Testis (tissue), 3 donors: ENCODE measurements around the gene TIGD6. TPM values are rescaled to one million over a fixed set of nuclear protein-coding genes. Genes with fewer than 3 reads are reported as not detected.

Experiments
- DNase-seq: peaks from one replicate; pipeline ENCODE4 v3.0.0-alpha.2; 2019
- H3K27ac ChIP-seq, 2 donors: fragments of 200-600 bp; sonication (generic); one replicate each; pipeline ENCODE4 v1.5.1; 2019
- H3K27me3 ChIP-seq: fragments of 200-600 bp; sonication (generic); one replicate; pipeline ENCODE4 v1.5.1; 2019
- H3K36me3 ChIP-seq: fragments of 200-600 bp; sonication (generic); one replicate; pipeline ENCODE4 v1.5.1; 2017; ENCODE audit warnings: low read depth; ENCODE audit errors: missing control alignments
- H3K4me1 ChIP-seq: fragments of 200-600 bp; sonication (generic); one replicate; pipeline ENCODE4 v1.5.1; 2019
- H3K4me3 ChIP-seq, 2 donors: fragments of 200-600 bp; sonication (generic); one replicate each; pipeline ENCODE4 v1.5.1; 2017 to 2019
- H3K9me3 ChIP-seq: fragments of 200-600 bp; sonication (generic); one replicate; pipeline ENCODE4 v1.5.1; 2017
- POLR2A ChIP-seq: fragments of 450-650 bp; IDR thresholded peaks from one replicate; pipeline ENCODE4 v1.6.1; 2017; ENCODE audit warnings: antibody characterized with exemption, mild to moderate bottlenecking, moderate library complexity
- WGBS, 2 donors: methylation state at CpG; one replicate each; pipeline ENCODE4 v1.1.5; 2018; 5-methylcytosine and 5-hydroxymethylcytosine counted together
- intact Hi-C: fragments of 100-400 bp; cut with DNase I; formaldehyde crosslinking; loops from one replicate; pipeline ENCODE4 v1.15.1; 2023; ENCODE audit warnings: low total_unique reads
- polyA plus RNA-seq: library from polyadenylated mRNA; stranded (reverse); fragments of 350-450 nt; fragmentation: Illumina TruSeq; extraction: RNeasy Lipid Tissue Mini Kit (QIAGEN cat#74804); gene quantifications from one replicate; pipeline ENCODE4 v1.2.3, GENCODE V29; 2014; ENCODE audit warnings: low read depth, low replicate concordance; ENCODE audit not compliant: insufficient read depth
- total RNA-seq, 2 donors: library from RNA; depleted of rRNA; stranded (reverse); fragments of >200 nt; gene quantifications; one replicate each; pipeline ENCODE4 v1.2.3, GENCODE V29; 2016
- TF ChIP-seq, protein P1 (sequence below), 3 experiments: fragments of 450-650 bp in 2 of 3; fragments of 200-600 bp in 1 of 3; sonication (generic) in 1 of 3; IDR thresholded peaks; one replicate each; pipeline ENCODE4 v1.5.1; 2016 to 2019; ENCODE audit warnings: antibody characterized with exemption in 3 of 3, mild to moderate bottlenecking in 2 of 3, moderate library complexity in 1 of 3

Gene TIGD6
- total and polyA plus RNA-seq, 3 donors from 2014 or later: 7.8 to 11.2 (median 9.7) TPM

DNA sequence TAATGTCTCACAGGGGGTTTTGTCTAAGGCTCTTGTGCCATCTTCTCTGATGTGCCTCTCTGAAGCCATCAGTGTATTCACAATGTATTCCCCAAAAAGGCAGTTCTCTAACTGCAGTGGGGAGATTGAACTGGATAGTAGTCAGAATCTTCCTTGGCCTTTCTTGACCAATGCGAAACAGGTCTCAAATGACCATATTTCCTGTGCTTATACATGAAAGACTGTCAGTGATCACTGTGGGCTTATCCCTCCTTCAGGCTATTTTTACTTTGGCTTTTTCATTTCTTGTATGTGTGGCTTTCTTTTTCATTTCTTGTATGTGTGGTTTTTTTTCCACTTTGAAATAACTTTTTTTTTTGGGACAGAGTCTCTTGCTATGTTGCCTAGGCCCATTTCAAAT lies 19.8 kb upstream of the TIGD6 start:
- no peak for DNase-seq
- no peak for TF ChIP-seq POLR2A
- TF ChIP-seq, protein P1, sequence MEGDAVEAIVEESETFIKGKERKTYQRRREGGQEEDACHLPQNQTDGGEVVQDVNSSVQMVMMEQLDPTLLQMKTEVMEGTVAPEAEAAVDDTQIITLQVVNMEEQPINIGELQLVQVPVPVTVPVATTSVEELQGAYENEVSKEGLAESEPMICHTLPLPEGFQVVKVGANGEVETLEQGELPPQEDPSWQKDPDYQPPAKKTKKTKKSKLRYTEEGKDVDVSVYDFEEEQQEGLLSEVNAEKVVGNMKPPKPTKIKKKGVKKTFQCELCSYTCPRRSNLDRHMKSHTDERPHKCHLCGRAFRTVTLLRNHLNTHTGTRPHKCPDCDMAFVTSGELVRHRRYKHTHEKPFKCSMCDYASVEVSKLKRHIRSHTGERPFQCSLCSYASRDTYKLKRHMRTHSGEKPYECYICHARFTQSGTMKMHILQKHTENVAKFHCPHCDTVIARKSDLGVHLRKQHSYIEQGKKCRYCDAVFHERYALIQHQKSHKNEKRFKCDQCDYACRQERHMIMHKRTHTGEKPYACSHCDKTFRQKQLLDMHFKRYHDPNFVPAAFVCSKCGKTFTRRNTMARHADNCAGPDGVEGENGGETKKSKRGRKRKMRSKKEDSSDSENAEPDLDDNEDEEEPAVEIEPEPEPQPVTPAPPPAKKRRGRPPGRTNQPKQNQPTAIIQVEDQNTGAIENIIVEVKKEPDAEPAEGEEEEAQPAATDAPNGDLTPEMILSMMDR (IDR thresholded peaks at IDR 0.05): no peak
- Histone ChIP-seq H3K27me3 (no peaks in the 10 kb centered on the region), H3K9me3 (no peaks in the 10 kb centered on the region), H3K4me1 (no peaks in the 10 kb centered on the region), H3K4me3 (no peak overlapping the region), H3K27ac (no peak overlapping the region), H3K36me3 (no peaks in the 10 kb centered on the region)
- WGBS, 2 donors: 85 to 94% methylated on average over 1 of the region's 1 CpG
- intact Hi-C loops: no loop called here

DNA sequence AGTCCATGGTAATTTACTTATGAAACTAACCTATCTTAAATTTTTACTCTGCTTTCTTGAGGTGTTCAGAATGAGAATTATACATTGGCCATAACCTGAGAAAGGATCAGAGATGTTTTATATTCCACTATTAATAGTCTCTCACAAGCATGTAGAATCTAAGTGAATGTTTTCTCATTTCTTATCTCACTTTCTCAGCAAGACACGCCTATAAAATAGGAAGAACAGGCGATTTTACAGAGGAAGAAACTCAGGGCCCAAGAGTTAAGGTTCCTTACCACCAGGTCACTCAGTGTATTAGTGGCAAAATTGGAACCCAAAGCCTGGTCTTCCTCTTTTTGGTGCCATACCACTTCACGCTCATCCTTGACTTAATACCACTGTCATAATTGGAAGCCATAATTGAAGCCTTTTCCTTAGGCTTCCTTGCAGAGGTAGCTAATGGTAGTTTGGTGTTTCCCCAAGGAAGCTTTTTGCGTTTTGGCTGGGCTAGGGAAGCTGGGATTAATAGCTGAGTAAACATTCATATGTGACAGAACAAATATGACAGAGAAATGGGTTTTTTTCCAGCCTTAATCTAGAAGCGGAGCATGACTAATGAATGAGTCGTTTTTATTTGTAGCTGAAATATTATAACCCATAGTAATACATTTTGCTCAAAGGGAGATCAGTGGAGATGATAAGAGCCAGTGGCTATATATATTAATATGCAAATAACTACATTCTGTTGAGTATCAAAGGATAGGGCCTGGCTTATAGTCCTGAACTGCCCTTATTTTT lies 17.0 kb upstream of the TIGD6 start:
- intact Hi-C loops: no loop called here
- Histone ChIP-seq H3K36me3 (no peaks in the 10 kb centered on the region), H3K9me3 (no peaks in the 10 kb centered on the region), H3K27me3 (no peaks in the 10 kb centered on the region), H3K27ac (no peak overlapping the region), H3K4me1 (no peaks in the 10 kb centered on the region), H3K4me3 (no peak overlapping the region)
- DNase-seq: no peak
- WGBS, 2 donors: 87 to 93% methylated on average over 6 of the region's 6 CpGs
- TF ChIP-seq, protein P1 (IDR thresholded peaks at IDR 0.05): no peak
- no peak for TF ChIP-seq POLR2A

DNA sequence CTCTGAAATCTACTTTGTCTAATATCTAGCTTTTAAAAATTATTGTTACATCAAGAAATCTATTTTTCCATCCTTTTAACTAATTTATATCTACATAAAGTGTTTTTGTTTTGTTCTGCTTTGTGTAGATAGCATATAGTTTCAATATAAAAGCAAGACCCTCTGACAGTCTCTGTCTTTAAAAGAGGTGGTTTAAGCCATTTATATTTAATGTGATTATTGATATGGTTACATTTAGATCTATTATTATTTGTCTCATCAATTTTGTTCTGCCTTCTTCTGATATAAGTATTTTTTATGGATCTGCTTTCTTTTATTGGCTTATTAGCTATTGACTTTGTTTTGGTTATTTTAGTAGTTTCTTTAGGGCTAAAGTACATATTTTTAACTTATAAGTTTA lies 16.1 kb upstream of the TIGD6 start:
- intact Hi-C loops: no loop called here
- Histone ChIP-seq H3K4me3 (no peak overlapping the region), H3K36me3 (no peaks in the 10 kb centered on the region), H3K27ac (no peak overlapping the region), H3K27me3 (no peaks in the 10 kb centered on the region), H3K4me1 (no peaks in the 10 kb centered on the region), H3K9me3 (no peaks in the 10 kb centered on the region)
- no peak for DNase-seq
- no peak for TF ChIP-seq POLR2A
- TF ChIP-seq, protein P1 (IDR thresholded peaks at IDR 0.05): no peak

DNA sequence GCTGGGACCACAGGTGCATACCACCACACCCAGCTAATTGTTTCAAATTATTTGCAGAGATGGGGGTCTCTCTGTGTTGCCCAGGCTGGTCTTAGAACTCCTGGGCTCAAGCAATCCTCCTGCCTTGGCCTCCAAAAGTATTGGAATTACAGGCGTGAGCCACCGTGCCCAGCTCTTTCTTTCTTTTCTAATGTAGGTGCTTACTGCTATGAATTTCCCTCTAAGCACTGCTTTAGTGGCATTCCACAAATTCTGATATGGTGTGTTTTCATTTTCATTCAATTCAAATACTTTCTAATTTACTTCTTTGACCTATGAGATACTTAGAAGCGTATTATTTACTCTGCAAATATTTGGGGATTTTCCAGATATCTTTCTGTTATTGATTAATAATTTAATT lies 15.0 kb upstream of the TIGD6 start:
- Histone ChIP-seq H3K27me3 (no peaks in the 10 kb centered on the region), H3K4me1 (no peaks in the 10 kb centered on the region), H3K4me3 (no peak overlapping the region), H3K27ac (no peak overlapping the region), H3K9me3 (no peaks in the 10 kb centered on the region), H3K36me3 (no peaks in the 10 kb centered on the region)
- TF ChIP-seq POLR2A: no peak
- TF ChIP-seq, protein P1 (IDR thresholded peaks at IDR 0.05): no peak
- no peak for DNase-seq
- intact Hi-C loops: no loop called here
- WGBS, 2 donors: 97 to 100% methylated on average over 3 of the region's 3 CpGs

DNA sequence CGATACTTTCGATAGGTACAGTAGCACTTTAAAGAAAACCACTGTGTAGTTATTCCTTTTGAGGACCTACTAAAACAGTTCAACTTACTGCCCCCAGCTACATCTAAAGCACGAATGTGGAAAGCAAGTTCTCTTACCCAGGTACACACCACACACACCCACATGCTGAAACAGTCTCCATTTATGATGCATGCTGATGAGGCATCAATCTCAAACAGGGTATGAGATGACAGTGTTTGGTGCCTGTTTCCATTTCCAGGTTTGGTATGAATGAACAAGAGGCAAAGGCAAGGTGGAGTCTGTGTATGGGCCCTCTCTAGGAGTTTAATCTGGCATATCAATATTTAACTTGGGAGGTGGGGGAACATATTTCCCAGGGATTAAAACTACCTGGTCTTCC lies 14.0 kb upstream of the TIGD6 start:
- TF ChIP-seq POLR2A: no peak
- TF ChIP-seq, protein P1 (IDR thresholded peaks at IDR 0.05): no peak
- WGBS, 2 donors: 96 to 98% methylated on average over 3 of the region's 3 CpGs
- no peaks in the 10 kb centered on the region for H3K4me1 ChIP-seq
- no peak overlapping the region for H3K4me3 ChIP-seq
- H3K36me3 ChIP-seq: no peaks in the 10 kb centered on the region
- no peak overlapping the region for H3K27ac ChIP-seq
- no peak for DNase-seq
- no peaks in the 10 kb centered on the region for H3K9me3 ChIP-seq
- intact Hi-C loops: no loop called here
- no peaks in the 10 kb centered on the region for H3K27me3 ChIP-seq
